ENCODE data around the gene GNB1L. TPM values are rescaled to one million over a fixed set of nuclear protein-coding genes. Genes with fewer than 3 reads are reported as not detected.

Gene GNB1L
- total and polyA plus RNA-seq, 2 of the 13 experiments (the other 11 are each of a cell fraction or from before 2014, with no cell fraction given): 2.5 to 7.4 TPM

DNA sequence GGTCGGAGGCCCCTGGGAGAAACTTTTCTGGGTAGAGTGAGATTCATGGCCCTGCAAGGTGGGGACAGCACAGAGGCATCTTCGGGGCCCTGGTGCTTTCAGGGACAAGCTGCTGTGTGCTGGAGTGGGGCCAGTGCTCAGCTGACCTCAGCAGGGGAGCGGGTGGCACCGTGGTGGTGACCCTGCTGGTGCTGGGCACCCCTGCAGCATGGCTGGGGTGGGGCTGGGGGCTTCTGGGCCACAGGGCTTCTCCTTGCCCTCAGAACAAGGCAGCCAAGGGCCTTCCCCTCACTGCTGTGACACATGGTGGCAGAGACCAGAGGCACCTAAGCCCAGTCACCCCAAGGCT is 24.9 kb upstream of the GNB1L start:
- no peak overlapping the region for H3K4me3 ChIP-seq (replicated peaks in 1 of 3; ENCODE audit: insufficient read depth in 1 of 3, low read depth in 2 of 3, low read length in 3 of 3)
- FAIRE-seq (no peak), DNase-seq (ENCODE audit: low spot score) (no peak), ATAC-seq (no peak)
- H4K20me1 ChIP-seq (ENCODE audit: insufficient read depth, low read length): no peaks in the 10 kb centered on the region
- in situ Hi-C loops (cut with HindIII; ENCODE audit: extremely low pct_ligation_motif_present, low pct_unique_long_range_greater_than_20kb): no loop called here
- no peaks in the 10 kb centered on the region for H3K9me3 ChIP-seq (ENCODE audit: low read length)
- H3K79me2 ChIP-seq (ENCODE audit: insufficient read depth, low read length): no peaks in the 10 kb centered on the region
- intact Hi-C loops (cut with micrococcal nuclease; ENCODE audit: unreplicated experiment): no loop called here
- ChIA-PET CTCF (ENCODE audit: low intra/inter-chr PET ratio, low total read pairs) (no interaction called here), POLR2A (no interaction called here)
- no peaks in the 10 kb centered on the region for H3K27me3 ChIP-seq (ENCODE audit: control insufficient read depth in 1 of 2, insufficient read depth in 2 of 2, low read length in 2 of 2)
- BruUV-seq (replicated peaks): no TSS peak
- 96% methylated on average over 2 of the region's 4 CpGs for WGBS (ENCODE audit: low lambda C conversion rate)
- H2AFZ ChIP-seq (ENCODE audit: low read length): no peak overlapping the region
- H3K4me2 ChIP-seq (ENCODE audit: low read depth, low read length): no peak overlapping the region
- no peaks in the 10 kb centered on the region for H3K36me3 ChIP-seq (replicated peaks in 1 of 2; ENCODE audit: control insufficient read depth in 1 of 2, insufficient read depth in 2 of 2, low read length in 2 of 2)
- peak overlapping the region; percentile 45 for H3K27ac ChIP-seq (ENCODE audit: extremely low read length, insufficient read depth, low read length)
- peak overlapping the region; percentile 24; the same call in 1 of the 2 replicates for H3K9ac ChIP-seq (ENCODE audit: insufficient read depth, low read depth, low read length)
- peaks cover 34% of the 10 kb centered on the region for H3K4me1 ChIP-seq (ENCODE audit: insufficient read depth, low read length)
- TF ChIP-seq REXO4 (CRISPR knock-in tag; IDR thresholded peaks at IDR 0.05; ENCODE audit: borderline replicate concordance): no peak
- no peak for TF ChIP-seq ESRRA (CRISPR knock-in tag; IDR thresholded peaks at IDR 0.05; ENCODE audit: low read depth)
- TF ChIP-seq NFAT5 (CRISPR knock-in tag; IDR thresholded peaks at IDR 0.05): no peak
- TF ChIP-seq ZMYM4 (CRISPR knock-in tag; IDR thresholded peaks at IDR 0.05): no peak
- no peak for TF ChIP-seq SNAPC2 (CRISPR knock-in tag; IDR thresholded peaks at IDR 0.05)
- TF ChIP-seq MTA3 (CRISPR knock-in tag; IDR thresholded peaks at IDR 0.05): no peak
- TF ChIP-seq ARID2 (CRISPR knock-in tag; IDR thresholded peaks at IDR 0.05; ENCODE audit: borderline replicate concordance): no peak
- TF ChIP-seq ZNF781 (CRISPR knock-in tag; IDR thresholded peaks at IDR 0.05; ENCODE audit: borderline replicate concordance, not compliant biosample characterization): no peak
- TF ChIP-seq ZFP36 (IDR thresholded peaks at IDR 0.05; ENCODE audit: borderline replicate concordance, low read depth, low read length, partially characterized antibody): no peak
- TF ChIP-seq E2F2 (CRISPR knock-in tag; IDR thresholded peaks at IDR 0.05; ENCODE audit: borderline replicate concordance): no peak
- TF ChIP-seq ISL2 (CRISPR knock-in tag; IDR thresholded peaks at IDR 0.05): no peak
- TF ChIP-seq ZNF576 (CRISPR knock-in tag; IDR thresholded peaks at IDR 0.05): no peak
- no peak for TF ChIP-seq ZNF432 (CRISPR knock-in tag; IDR thresholded peaks at IDR 0.05; ENCODE audit: borderline replicate concordance)
- no peak for TF ChIP-seq JDP2 (CRISPR knock-in tag; IDR thresholded peaks at IDR 0.05; ENCODE audit: borderline replicate concordance)
- TF ChIP-seq, protein P1, sequence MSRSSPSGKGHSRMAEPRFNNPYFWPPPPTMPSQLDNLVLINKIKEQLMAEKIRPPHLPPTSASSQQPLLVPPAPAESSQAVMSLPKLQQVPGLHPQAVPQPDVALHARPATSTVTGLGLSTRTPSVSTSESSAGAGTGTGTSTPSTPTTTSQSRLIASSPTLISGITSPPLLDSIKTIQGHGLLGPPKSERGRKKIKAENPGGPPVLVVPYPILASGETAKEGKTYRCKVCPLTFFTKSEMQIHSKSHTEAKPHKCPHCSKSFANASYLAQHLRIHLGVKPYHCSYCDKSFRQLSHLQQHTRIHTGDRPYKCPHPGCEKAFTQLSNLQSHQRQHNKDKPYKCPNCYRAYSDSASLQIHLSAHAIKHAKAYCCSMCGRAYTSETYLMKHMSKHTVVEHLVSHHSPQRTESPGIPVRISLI (CRISPR knock-in tag; IDR thresholded peaks at IDR 0.05; ENCODE audit: borderline replicate concordance): no peak

Data from HepG2 (cell line).